DMS53 treated with DMSO at 0.1 percent for 48 hours (cell line): Measurements from ENCODE around the gene CLASP1.
"Not testable (repeated sequence)": the region's sequence is repeated elsewhere in the genome, so short reads cannot be mapped to it uniquely, and the experiment has no call there.

Experiments used
- DNase-seq: peaks from one replicate; lab custom pipeline; 2025; ENCODE audit not compliant: unreplicated experiment; lab: John Stamatoyannopoulos, UW

CLASP1 gene

DNA sequence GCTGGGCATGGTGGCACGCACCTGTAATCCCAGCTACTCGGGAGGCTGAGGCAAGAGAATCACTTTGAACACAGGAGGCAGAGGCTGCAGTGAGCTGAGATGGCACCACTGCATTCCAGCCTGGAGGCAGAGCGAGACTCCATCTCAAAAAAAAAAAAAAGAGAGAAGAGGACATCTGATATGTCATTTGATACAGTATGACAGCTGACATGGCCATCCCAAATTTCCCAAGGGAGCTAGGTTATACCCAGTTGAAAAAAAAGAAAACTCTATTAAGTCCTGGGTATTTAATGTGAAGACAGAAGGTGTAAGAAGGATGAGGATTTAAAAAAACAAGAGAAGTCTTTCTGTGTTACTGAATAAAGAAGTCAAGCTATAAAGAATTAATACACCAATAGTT, 23.3 kb downstream of the CLASP1 start:
- no peak for DNase-seq

DNA sequence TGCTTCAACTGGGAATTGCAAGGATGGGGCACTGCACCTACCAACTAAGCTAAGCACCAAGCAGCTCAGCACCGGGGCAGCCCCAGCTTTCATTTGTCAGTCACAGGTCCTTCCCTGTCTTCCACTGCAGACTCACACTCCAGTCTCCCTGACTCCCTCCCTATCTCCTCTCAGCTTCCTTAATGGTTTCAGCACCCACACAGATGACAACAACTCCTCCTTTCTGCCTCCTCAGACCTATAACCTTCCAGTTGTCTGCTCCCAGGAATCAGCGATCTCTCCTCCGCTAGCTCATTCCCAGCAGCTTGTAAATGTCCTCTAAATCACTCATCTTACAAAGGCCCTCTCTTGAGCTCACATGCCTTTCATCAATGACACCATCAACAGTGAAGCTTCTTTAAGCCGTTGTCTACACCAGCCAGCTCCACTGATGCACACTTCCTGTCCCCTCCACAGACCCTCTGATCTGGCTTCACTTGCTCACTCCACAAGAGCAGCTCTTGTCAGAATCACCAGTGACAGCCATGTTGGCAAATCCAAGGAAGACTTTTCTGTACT, 32.1 kb downstream of the CLASP1 start:
- DNase-seq, result no peak

DNA sequence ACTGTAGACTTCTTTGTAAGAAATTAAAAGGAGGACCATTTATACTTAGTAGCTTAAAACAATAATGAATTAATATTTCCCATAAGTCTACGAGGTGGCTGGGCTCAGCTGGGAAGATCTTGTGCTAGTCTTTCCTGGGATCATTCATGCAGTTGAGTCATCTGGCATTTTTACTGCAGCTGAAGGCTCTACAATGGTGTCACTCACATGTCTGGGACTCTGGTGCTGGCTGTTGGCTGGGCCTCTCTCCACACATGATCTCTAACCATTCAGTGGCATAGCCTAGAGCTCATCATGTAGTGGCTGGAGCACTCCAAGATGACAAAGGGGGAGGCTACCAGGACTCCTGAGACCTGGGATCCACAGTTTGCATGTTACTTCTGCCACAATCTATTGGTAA, 35.5 kb downstream of the CLASP1 start:
- DNase-seq, result no peak

DNA sequence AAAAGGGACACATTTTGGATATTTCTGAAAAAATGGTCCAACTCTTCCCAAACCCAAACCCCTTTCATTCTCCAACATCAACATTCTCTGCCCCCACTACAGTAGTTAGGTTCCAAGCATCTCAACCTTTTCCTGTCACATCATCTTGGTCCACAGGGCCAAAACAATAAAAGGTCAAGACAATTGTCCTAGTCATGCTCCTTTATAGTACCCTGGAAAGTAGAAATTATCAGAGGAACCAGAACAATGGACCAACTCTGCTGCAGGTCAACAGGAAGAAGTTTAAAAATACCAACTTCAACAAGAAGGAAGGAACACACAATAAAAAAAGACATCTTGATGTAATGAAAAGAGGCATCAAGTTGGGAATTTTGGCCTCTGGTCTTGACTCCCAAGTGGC, 36.1 kb downstream of the CLASP1 start:
- DNase-seq, result no peak

DNA sequence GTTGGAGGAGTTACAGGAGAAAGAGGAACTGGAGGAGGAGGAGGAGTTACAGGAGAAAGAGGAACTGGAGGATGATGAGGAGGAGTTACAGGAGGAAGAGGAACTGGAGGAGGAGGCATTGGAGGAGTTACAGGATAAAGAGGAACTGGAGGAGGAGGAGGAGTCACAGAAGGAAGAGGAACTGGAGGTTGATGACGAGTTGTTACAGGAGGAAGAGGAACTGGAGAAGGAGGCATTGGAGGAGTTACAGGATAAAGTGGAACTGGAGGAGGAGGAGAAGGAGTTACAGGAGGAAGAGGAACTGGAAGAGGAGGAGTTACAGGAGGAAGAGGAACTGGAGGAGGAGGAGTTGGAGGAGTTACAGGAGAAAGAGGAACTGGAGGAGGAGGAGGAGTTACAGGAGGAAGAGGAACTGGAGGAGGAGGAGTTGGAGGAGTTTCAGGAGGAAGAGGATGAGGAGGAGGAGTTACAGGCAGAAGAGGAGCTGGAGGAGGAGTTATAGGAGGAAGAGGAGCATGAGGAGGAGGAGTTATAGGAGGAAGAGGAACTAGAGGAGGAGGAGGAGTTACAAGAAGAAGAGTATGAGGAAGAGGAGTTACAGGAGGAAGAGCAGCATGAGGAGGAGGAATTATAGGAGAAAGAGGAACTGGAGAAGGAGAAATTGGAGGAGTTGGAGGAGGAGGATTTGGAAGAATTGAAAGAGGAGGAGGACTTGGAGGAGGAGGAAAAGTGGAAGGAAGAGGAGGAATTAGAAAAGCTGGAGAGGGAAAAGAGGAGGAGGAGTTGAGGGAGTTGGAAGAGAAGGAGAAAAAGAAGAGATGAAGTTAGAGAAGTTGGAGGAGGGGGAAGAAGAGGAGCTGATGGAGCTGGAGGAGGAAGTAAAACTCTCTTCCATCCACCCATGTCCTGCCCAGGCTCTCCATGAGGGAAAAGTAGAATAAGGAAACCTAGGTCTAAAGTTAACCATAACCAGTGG, 37.2 kb downstream of the CLASP1 start:
- no peak for DNase-seq

DNA sequence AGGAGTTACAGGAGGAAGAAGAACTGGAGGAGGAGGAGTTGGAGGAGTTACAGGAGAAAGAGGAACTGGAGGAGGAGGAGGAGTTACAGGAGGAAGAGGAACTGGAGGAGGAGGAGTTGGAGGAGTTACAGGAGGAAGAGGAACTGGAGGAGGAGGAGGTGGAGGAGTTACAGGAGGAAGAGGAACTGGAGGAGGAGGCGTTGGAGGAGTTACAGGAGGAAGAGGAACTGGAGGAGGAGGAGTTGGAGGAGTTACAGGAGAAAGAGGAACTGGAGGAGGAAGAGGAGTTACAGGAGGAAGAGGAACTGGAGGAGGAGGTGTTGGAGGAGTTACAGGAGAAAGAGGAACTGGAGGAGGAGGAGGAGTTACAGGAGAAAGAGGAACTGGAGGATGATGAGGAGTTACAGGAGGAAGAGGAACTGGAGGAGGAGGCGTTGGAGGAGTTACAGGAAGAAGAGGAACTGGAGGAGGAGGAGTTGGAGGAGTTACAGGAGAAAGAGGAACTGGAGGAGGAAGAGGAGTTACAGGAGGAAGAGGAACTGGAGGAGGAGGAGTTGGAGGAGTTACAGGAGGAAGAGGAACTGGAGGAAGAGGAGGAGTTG, 38.1 kb downstream of the CLASP1 start:
- not testable (repeated sequence) for DNase-seq

DNA sequence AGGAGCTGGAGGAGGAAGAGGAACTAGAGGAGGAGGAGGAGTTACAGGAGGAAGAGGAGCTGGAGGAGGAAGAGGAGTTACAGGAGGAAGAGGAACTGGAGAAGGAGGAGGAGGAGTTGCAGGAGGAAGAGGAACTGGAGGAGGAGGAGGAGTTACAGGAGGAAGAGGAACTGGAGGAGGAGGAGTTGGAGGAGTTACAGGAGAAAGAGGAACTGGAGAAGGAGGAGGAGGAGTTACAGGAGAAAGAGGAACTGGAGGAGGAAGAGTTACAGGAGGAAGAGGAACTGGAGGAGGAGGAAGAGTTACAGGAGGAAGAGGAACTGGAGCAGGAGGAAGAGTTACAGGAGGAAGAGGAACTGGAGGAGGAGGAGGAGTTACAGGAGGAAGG, 38.8 kb downstream of the CLASP1 start:
- DNase-seq, result not testable (repeated sequence)

DNA sequence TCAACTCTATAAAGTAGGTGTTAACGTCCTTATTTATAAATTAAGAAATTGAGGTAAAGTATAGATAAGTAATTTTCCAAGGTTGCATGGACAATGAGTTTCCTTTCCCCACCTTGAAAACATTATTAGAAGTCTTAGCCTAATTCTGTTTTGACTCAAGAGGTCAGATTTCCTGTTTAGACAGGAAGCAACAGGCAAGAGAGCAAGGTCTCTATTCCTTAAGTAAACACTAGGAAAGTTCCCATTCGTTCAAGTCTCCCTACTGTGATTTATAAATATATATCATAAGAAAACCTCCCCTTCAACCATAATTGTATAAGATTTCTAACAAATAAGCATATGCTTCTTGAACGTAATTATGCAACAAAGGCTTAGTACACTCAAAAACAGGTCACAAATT, 40.3 kb downstream of the CLASP1 start:
- DNase-seq, result no peak

DNA sequence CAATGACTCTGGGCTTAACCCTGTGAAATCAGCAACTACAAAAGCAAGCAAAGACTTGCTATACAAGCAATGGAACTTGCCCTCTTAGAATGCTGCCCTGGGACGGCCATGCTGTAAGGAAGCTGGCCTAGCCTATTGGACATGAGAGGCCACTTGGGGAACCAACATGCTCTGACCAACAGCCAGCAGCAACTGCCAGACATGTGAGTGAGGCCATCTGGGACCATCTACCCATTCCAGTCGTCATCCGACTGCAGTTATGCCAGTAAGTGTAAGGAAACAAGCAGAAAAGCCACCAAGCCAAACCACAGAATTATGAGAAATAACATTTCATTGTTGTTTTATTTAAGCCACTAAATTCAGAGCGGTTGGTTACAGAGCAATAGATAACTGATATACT, 40.9 kb downstream of the CLASP1 start:
- DNase-seq, result no peak

DNA sequence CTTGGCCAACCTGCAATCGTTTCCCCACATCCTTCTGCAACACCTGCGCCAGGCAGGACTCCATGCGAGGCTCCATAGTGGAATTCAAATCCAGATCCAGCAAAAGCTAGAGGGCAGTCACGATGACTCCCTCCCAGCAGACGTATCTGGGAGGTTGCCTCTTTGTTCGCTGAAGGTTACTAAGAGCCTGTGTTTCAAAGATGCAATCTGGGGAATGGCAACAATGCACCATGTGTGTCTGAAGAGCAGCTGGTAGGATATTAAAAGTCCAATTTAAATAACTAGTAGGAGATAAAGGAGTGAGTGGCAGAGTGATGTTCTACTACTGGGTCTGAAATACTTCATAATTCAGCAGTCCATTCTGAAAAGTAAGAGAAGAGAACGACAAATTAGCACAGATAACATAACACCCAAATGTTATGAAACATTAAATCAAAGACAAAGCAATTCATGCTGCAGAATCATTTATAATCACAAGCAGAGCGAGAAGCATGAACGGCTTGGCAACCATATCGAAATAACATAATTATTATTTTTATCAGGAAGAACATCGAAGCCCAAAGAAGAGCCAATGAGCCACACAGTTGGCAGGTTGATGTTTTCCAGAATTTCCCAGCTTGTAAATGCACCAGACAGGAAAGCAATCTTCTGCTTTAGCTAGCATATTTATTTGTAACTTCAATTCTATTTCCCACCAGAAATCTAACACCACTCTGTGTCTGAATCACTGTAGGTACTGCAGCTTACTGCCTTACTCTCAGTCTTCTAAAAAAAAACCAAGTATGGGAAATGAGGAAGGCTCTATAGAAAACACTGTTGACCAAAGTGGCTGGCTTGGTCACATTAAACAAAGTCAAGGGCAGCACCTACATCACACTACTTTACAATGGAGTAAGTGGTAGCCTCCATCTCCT, 43.2 kb downstream of the CLASP1 start:
- no peak for DNase-seq

DNA sequence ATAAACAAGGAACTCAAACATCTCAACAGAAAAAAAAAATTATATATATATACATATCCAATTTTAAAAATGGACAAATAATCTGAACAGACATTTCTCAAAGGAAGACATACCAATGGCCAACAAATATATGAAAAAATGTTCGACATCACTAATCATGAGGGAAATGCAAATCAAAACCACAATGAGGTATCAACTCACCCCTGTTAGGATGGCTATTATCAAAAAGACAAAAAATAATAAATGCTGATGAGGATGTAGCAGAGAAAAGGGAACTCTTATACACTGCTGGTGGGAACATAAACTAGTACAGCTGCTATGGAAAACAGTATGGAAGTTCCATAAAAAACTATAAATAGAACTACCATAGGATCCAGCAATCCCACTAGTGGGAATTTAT, 46.1 kb downstream of the CLASP1 start:
- DNase-seq, result no peak

DNA sequence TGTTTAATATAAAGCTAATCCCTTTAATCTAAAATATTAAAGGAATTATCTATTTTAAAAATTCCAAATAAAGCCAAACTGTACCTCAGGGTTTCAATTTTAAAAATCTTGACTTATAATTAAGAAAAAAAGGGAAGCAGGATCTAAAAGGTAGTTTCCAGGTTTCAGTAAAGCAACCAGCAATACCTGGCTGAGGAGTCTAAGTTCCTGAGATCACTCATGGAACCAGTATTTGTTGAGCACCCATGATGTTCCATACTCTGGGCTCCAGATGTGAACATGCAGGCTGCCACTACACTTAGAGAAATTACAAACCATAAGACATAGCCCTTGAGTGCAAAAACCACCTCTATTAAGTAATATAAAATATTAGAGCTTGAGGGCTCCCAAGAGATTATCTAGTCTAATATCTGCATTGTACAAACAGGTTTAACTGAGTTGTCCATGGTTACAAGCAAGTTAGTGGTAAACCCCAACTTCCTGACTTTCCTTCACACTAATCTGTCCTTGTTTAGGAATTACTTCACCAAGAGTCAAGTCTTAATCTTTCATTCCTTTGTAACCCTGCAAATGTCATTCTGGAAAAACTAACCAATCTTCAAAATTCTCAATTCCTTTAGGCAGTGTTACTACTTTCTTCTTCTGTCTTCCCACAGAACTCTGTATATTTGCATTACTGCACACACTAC, 49.2 kb downstream of the CLASP1 start:
- no peak for DNase-seq

DNA sequence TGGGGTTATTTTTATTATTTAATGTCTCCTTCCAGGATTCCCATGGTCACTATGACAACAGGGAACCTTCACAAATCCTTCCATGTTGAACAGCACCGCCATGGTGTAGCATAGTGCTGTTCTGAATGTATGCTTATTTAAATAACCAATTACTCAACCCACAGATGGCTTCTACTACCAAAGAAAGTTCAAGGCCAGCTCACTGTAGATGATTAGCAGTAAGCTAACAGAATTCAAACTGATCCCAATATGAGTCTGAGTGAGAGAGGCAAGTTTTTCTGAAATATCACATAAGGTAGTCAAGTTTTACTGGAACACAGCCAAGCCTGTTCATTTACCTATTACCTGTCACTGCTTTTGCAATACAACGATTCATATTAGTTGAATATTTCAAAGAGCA, 51.2 kb downstream of the CLASP1 start:
- no peak for DNase-seq

DNA sequence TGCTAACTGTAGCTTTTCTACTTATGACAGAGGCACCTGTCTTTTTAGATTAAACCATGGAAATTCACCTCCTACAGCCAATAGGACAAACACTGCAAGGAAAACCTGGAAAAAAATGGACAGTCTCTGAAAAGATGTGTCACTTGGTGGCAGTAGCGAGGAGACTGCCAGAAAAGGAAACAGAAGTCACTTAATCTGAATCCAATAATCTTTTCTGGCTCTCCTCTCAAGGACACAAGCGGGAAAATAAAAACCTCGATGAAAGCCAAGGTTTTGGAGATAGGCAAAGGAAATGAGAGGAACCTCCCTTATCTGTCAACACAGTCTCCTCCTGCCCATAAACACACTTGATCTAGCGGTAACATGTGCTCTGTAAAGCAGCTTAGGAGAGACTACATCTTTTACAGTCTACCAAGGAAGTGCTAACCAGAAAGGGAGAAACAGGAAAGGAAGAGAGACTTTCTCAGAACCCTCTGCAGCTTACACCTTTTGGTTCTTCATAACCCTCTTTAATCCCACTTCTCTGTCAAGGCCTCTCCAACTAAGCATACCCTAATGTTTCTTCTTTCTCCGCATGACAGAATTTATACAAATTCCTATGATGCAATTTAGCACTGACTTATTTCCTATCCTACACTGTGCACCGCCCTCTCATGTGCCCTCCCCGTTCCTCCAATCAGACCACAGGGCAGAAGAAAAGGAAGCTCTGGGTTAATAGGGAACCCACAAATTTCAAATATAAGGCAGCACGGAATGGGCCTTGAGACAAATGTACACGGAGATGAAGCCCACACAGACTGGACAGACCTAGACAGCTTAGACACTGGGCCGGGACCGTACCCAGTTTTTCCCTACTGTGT, 52.8 kb downstream of the CLASP1 start:
- DNase-seq, result peak; percentile 72

DNA sequence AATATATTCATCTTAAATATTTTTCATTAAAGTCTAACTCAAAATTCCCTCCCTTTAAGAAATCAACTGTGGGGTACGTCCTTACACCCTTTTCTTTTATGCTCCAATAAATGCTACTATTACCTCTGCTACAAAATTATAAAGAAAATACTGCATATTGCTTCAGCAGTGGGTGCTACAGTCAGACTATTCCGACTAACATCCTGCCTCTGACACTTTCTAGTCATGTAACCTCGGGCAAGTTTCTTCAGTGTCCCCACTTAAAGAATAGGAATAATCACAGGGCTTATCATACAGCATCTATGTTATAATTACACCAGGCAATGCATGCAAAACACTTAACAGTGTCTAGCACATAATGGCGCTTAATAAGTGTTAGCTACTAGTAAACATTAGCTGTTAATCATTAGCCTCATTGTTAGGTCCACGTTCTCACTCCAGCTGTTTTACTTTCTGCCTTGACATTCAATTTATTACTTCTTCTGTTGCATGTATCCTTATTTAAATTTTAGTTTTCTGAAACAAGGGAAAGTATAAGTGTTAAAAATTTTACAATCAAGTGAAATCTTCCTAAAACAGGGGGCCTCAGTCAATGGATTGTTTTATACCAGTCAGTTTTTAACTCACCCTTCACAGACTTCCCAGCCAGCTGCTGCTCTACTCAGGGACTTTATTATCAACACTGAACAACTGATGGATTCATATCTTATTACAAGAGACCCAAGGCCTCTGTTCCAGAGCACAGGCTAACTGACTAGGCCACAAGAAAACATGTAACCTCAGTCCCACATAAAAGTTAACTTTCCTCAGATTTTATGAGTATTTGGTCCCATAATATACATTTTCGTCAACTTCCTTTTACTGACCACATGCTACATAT, 54.0 kb downstream of the CLASP1 start:
- DNase-seq, result peak; percentile 62

DNA sequence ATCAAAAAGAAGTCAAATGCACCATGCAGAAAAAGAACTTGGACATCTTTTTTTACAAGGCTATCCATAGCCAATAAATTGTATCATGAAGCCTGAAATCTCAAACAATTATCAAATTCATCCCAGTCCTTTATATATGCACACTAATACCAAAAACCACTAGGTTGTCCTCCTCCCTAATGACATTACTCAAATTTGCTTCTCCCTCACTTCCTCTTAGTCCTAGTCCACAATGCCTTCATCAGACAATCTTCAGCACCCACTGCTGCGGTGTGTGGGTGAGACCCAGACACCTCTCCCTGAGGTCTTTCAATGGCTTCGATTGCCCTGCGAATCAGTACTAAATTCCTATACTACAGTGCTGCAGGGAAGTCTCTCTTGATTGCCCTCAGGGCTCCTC, 58.1 kb downstream of the CLASP1 start:
- DNase-seq, result no peak

DNA sequence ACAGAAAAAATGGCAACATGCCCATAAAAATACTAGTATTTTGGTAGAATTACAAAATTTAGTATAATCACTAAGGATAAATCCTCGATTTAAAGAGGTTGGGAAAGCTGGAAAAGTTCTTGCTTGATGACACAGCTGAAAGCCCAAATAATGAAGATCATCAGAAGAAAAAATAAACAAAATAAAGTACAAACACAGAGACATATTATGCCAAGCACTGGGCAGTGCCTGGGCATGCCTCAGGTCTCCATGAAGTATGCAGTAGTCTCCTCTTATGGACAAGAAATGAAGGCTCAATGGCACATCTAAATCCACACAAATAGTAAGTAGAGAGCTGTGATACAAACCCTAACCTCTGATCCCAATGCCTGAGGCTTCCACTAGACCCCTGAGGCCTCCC, 60.9 kb downstream of the CLASP1 start:
- no peak for DNase-seq

DNA sequence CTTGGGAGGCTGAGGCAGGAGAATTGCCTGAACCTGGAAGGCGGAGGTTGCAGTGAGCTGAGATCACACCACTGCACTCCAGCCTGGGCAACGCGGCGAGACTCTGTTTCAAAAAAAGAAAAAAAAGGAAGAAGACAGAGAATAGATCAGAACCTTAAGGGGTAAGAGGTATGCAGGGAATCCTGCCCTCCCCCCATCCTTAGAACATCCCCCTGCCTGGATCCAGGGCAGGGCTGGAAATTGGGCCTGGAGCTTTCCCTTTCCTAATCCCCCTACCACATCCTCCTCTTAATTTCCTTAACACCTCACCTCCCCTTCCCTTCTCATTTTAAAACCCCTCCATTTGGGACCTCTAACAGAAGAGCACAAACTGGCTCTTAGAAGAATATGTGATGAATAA, 62.1 kb downstream of the CLASP1 start:
- DNase-seq, result no peak

DNA sequence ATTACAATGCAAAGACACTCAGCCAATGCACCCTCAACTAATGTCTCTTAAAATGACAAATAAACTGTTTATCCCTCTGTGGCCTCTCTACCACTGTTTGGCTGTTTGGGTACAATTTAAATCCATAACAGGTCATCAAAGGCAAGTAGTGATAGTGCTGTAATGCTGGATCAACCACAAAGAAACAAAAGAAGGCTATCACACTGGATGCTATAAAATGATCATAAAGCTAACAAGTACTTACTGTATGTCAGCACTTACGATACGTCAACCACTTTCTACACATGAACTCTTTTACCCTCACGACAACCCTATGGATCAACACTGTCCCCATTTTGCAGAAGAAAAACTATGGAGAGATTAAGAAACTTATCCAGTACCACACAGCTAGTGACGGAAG, 64.5 kb downstream of the CLASP1 start:
- DNase-seq, result no peak
